ENCODE measurements around the gene VRK1. TPM values are rescaled to one million over a fixed set of nuclear protein-coding genes. Genes with fewer than 3 reads are reported as not detected.

VRK1 gene
- total RNA-seq, 4 donors from 2014 or later = 13.7 to 17.9 (median 13.8) TPM; not detected in 1

GRCh38 chr14:96920023-96920422, 122.8 kb downstream of the VRK1 start:
- no peak for TF ChIP-seq CTCF (IDR thresholded peaks at IDR 0.05)
- no peak for TF ChIP-seq POLR2A (IDR thresholded peaks at IDR 0.05)
- TF ChIP-seq EP300 (IDR thresholded peaks at IDR 0.05; ENCODE audit: low read depth) = no peak
- no peak for TF ChIP-seq POLR2AphosphoS5 (IDR thresholded peaks at IDR 0.05)
- H3K4me1 ChIP-seq = no peaks in the 10 kb centered on the region
- in situ Hi-C loops (cut with MboI; ENCODE audit: low pct_ligation_motif_present in 1 of 4, low pct_unique_long_range_greater_than_20kb in 1 of 4, low sequenced_read_pairs in 3 of 4) (no loop called here), intact Hi-C loops (cut with DNase I; ENCODE audit: low total_unique reads) (no loop called here)
- H3K27ac ChIP-seq = no peak overlapping the region
- no peaks in the 10 kb centered on the region for H3K27me3 ChIP-seq
- no peak for DNase-seq
- 82% methylated on average over 3 of the region's 3 CpGs; no CpG with 5 or more reads in 1 of the 2 donors for WGBS, 2 donors (ENCODE audit: low coverage in 1 of 2)
- no peaks in the 10 kb centered on the region for H3K36me3 ChIP-seq
- H3K4me3 ChIP-seq = no peak overlapping the region
- H3K9me3 ChIP-seq = no peaks in the 10 kb centered on the region

- DNase-seq = no peak
- H3K27ac ChIP-seq = no peak overlapping the region
- intact Hi-C loops (cut with DNase I; ENCODE audit: low total_unique reads) = no loop called here
- H3K27me3 ChIP-seq = no peaks in the 10 kb centered on the region
- no peaks in the 10 kb centered on the region for H3K4me1 ChIP-seq
- TF ChIP-seq POLR2A (IDR thresholded peaks at IDR 0.05) (no peak), EP300 (IDR thresholded peaks at IDR 0.05; ENCODE audit: low read depth) (no peak), CTCF (IDR thresholded peaks at IDR 0.05) (no peak), POLR2AphosphoS5 (IDR thresholded peaks at IDR 0.05) (no peak)
- no peak overlapping the region for H3K4me3 ChIP-seq
- 76 to 82% methylated on average over 3 of the region's 3 CpGs for WGBS, 2 donors (ENCODE audit: low coverage in 1 of 2)
- H3K9me3 ChIP-seq = no peaks in the 10 kb centered on the region
- in situ Hi-C loops (cut with MboI; ENCODE audit: low pct_ligation_motif_present in 1 of 4, low pct_unique_long_range_greater_than_20kb in 1 of 4, low sequenced_read_pairs in 3 of 4) = no loop called here
- H3K36me3 ChIP-seq = no peaks in the 10 kb centered on the region
Measured at GRCh38 chr14:96920820-96921219, 123.6 kb downstream of the VRK1 start.

GRCh38 chr14:96922986-96923385, 125.8 kb downstream of the VRK1 start:
- Histone ChIP-seq H3K4me1 (no peaks in the 10 kb centered on the region), H3K36me3 (no peaks in the 10 kb centered on the region), H3K27me3 (no peaks in the 10 kb centered on the region), H3K27ac (no peak overlapping the region), H3K9me3 (no peaks in the 10 kb centered on the region), H3K4me3 (no peak overlapping the region)
- 97 to 100% methylated on average over 6 to 8 of the region's 8 CpGs for WGBS, 2 donors (ENCODE audit: low coverage in 1 of 2)
- intact Hi-C loops (cut with DNase I; ENCODE audit: low total_unique reads) = no loop called here
- TF ChIP-seq POLR2AphosphoS5 (IDR thresholded peaks at IDR 0.05) (no peak), CTCF (IDR thresholded peaks at IDR 0.05) (no peak), EP300 (IDR thresholded peaks at IDR 0.05; ENCODE audit: low read depth) (no peak), POLR2A (IDR thresholded peaks at IDR 0.05) (no peak)
- no peak for DNase-seq
- in situ Hi-C loops (cut with MboI; ENCODE audit: low pct_ligation_motif_present in 1 of 4, low pct_unique_long_range_greater_than_20kb in 1 of 4, low sequenced_read_pairs in 3 of 4) = no loop called here

GRCh38 chr14:96925422-96925821, 128.2 kb downstream of the VRK1 start:
- no peak for DNase-seq
- no peak for TF ChIP-seq EP300 (IDR thresholded peaks at IDR 0.05; ENCODE audit: low read depth)
- no peak for TF ChIP-seq CTCF (IDR thresholded peaks at IDR 0.05)
- no peak for TF ChIP-seq POLR2AphosphoS5 (IDR thresholded peaks at IDR 0.05)
- no peak for TF ChIP-seq POLR2A (IDR thresholded peaks at IDR 0.05)
- in situ Hi-C loops (cut with MboI; ENCODE audit: low pct_ligation_motif_present in 1 of 4, low pct_unique_long_range_greater_than_20kb in 1 of 4, low sequenced_read_pairs in 3 of 4) = no loop called here
- intact Hi-C loops (cut with DNase I; ENCODE audit: low total_unique reads) = no loop called here
- H3K36me3 ChIP-seq = no peaks in the 10 kb centered on the region
- H3K27me3 ChIP-seq = no peaks in the 10 kb centered on the region
- H3K4me1 ChIP-seq = no peaks in the 10 kb centered on the region
- no peak overlapping the region for H3K27ac ChIP-seq
- WGBS, 2 donors (ENCODE audit: low coverage in 1 of 2) = 70% methylated on average over 4 of the region's 4 CpGs; no CpG with 5 or more reads in 1 of the 2 donors
- H3K9me3 ChIP-seq = no peaks in the 10 kb centered on the region
- H3K4me3 ChIP-seq = no peak overlapping the region

Measured in transverse colon (tissue), 4 donors.